ENCODE results near the gene FNTB.

Gene FNTB

GRCh38 chr14:65043893-65044595 is 57.3 kb downstream of the FNTB start:
- H3F3A ChIP-seq (ENCODE audit: control insufficient read depth, insufficient read depth) = no peaks in the 10 kb centered on the region
- no peaks in the 10 kb centered on the region for H3K79me2 ChIP-seq (ENCODE audit: control insufficient read depth, low read length)
- H4K20me1 ChIP-seq (ENCODE audit: control insufficient read depth, insufficient read depth, low read depth, low read length) = no peaks in the 10 kb centered on the region
- H3K4me2 ChIP-seq (ENCODE audit: low read length) = no peak overlapping the region
- H3K9me2 ChIP-seq (replicated peaks; ENCODE audit: control insufficient read depth, low read length) = no peaks in the 10 kb centered on the region
- H3K36me3 ChIP-seq (ENCODE audit: control insufficient read depth, low read length) = peaks cover 15% of the 10 kb centered on the region
- no peaks in the 10 kb centered on the region for H3K4me1 ChIP-seq (ENCODE audit: control insufficient read depth, low read length)
- TF ChIP-seq CTCF (IDR thresholded peaks at IDR 0.05; ENCODE audit: low read depth, low read length, poor library complexity, severe bottlenecking) (no peak), EZH2phosphoT487 (IDR thresholded peaks at IDR 0.05; ENCODE audit: borderline replicate concordance, low read length) (no peak)
- H3K27ac ChIP-seq (ENCODE audit: low read depth, low read length) = no peak overlapping the region
- H3K9me3 ChIP-seq (ENCODE audit: control insufficient read depth, insufficient read depth, low read length) = no peaks in the 10 kb centered on the region
- no peaks in the 10 kb centered on the region for H3K27me3 ChIP-seq (ENCODE audit: control insufficient read depth, low read length)
- H3K4me3 ChIP-seq (ENCODE audit: low read length) = no peak overlapping the region

- no peak overlapping the region for H3K4me2 ChIP-seq (ENCODE audit: low read length)
- H3K79me2 ChIP-seq (ENCODE audit: control insufficient read depth, low read length) = no peaks in the 10 kb centered on the region
- no peaks in the 10 kb centered on the region for H4K20me1 ChIP-seq (ENCODE audit: control insufficient read depth, insufficient read depth, low read depth, low read length)
- no peaks in the 10 kb centered on the region for H3K9me2 ChIP-seq (replicated peaks; ENCODE audit: control insufficient read depth, low read length)
- H3K4me3 ChIP-seq (ENCODE audit: low read length) = no peak overlapping the region
- TF ChIP-seq EZH2phosphoT487 (IDR thresholded peaks at IDR 0.05; ENCODE audit: borderline replicate concordance, low read length) = no peak
- TF ChIP-seq CTCF (IDR thresholded peaks at IDR 0.05; ENCODE audit: low read depth, low read length, poor library complexity, severe bottlenecking) = no peak
- H3K36me3 ChIP-seq (ENCODE audit: control insufficient read depth, low read length) = peaks cover 15% of the 10 kb centered on the region
- H3K9me3 ChIP-seq (ENCODE audit: control insufficient read depth, insufficient read depth, low read length) = no peaks in the 10 kb centered on the region
- H3K27ac ChIP-seq (ENCODE audit: low read depth, low read length) = no peak overlapping the region
- H3F3A ChIP-seq (ENCODE audit: control insufficient read depth, insufficient read depth) = no peaks in the 10 kb centered on the region
- H3K4me1 ChIP-seq (ENCODE audit: control insufficient read depth, low read length) = no peaks in the 10 kb centered on the region
- H3K27me3 ChIP-seq (ENCODE audit: control insufficient read depth, low read length) = no peaks in the 10 kb centered on the region
These were observed 57.9 kb downstream of the FNTB start for GRCh38 chr14:65044596-65044959.

- TF ChIP-seq CTCF (IDR thresholded peaks at IDR 0.05; ENCODE audit: low read depth, low read length, poor library complexity, severe bottlenecking) = no peak
- TF ChIP-seq EZH2phosphoT487 (IDR thresholded peaks at IDR 0.05; ENCODE audit: borderline replicate concordance, low read length) = no peak
- peaks cover 15% of the 10 kb centered on the region for H3K36me3 ChIP-seq (ENCODE audit: control insufficient read depth, low read length)
- H3K4me1 ChIP-seq (ENCODE audit: control insufficient read depth, low read length) = no peaks in the 10 kb centered on the region
- no peaks in the 10 kb centered on the region for H3K27me3 ChIP-seq (ENCODE audit: control insufficient read depth, low read length)
- H3K27ac ChIP-seq (ENCODE audit: low read depth, low read length) = no peak overlapping the region
- no peak overlapping the region for H3K4me2 ChIP-seq (ENCODE audit: low read length)
- no peak overlapping the region for H3K4me3 ChIP-seq (ENCODE audit: low read length)
- H3K9me3 ChIP-seq (ENCODE audit: control insufficient read depth, insufficient read depth, low read length) = no peaks in the 10 kb centered on the region
- H4K20me1 ChIP-seq (ENCODE audit: control insufficient read depth, insufficient read depth, low read depth, low read length) = no peaks in the 10 kb centered on the region
- H3K9me2 ChIP-seq (replicated peaks; ENCODE audit: control insufficient read depth, low read length) = no peaks in the 10 kb centered on the region
- no peaks in the 10 kb centered on the region for H3K79me2 ChIP-seq (ENCODE audit: control insufficient read depth, low read length)
- H3F3A ChIP-seq (ENCODE audit: control insufficient read depth, insufficient read depth) = no peaks in the 10 kb centered on the region
These were observed 58.3 kb downstream of the FNTB start for GRCh38 chr14:65045006-65045405.
